ENCODE data around the gene BCL11A. TPM values are rescaled to one million over a fixed set of nuclear protein-coding genes. Genes with fewer than 3 reads are reported as not detected.

Gene BCL11A
- total RNA-seq, 1 donor from 2014 or later, result 13.4 TPM

DNA sequence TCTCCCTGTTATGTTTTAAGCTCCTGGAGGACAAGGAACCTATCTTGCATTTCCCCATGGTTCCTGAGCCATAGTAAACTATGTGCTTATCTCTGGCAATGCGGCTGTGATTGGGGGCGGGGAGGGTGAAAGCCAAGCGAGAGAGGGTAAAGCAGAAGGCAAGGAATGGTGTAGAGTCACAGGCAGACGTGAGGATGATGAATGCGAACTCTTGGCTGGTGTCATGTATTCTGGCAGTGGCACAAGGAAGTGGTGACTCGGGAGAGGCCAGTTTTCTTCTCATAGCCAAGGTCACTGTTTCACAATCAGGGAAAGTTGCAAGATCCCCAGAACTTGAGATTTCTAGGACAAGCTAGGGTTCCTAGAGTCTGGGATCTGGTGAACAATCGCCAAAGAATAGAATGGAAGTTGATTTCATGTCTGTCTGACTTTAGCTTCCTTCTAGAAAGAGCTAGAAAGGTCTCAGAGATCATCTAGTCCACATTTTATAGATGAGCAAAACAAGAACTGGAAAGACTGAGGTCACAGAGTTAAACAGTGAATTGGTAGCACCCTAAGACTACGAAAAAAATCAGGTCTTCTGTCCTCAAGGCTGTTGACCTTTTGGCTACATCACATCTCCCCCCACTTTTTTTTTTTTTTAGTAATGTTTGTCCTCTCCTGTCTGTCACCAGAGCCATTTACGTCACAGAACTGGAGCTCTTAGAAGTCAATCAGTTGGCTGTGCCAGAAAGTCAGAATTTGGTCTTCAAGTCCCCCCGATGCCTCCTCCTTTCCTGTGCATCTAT lies 137.0 kb downstream of the BCL11A start:
- Mint-ChIP-seq H3K36me3 (ENCODE audit: low read depth) (no peaks in the 10 kb centered on the region), H3K4me1 (ENCODE audit: low read depth) (peaks cover 2% of the 10 kb centered on the region), H3K27ac (ENCODE audit: unreplicated experiment) (no peak overlapping the region), H3K4me3 (ENCODE audit: unreplicated experiment) (no peak overlapping the region), H3K9me3 (ENCODE audit: low read depth) (peaks cover 12% of the 10 kb centered on the region), H3K27me3 (ENCODE audit: low read depth) (no peaks in the 10 kb centered on the region)
- no peak for DNase-seq (ENCODE audit: low spot score)
- TF ChIP-seq, protein P1, sequence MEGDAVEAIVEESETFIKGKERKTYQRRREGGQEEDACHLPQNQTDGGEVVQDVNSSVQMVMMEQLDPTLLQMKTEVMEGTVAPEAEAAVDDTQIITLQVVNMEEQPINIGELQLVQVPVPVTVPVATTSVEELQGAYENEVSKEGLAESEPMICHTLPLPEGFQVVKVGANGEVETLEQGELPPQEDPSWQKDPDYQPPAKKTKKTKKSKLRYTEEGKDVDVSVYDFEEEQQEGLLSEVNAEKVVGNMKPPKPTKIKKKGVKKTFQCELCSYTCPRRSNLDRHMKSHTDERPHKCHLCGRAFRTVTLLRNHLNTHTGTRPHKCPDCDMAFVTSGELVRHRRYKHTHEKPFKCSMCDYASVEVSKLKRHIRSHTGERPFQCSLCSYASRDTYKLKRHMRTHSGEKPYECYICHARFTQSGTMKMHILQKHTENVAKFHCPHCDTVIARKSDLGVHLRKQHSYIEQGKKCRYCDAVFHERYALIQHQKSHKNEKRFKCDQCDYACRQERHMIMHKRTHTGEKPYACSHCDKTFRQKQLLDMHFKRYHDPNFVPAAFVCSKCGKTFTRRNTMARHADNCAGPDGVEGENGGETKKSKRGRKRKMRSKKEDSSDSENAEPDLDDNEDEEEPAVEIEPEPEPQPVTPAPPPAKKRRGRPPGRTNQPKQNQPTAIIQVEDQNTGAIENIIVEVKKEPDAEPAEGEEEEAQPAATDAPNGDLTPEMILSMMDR (IDR thresholded peaks at IDR 0.05), result no peak

DNA sequence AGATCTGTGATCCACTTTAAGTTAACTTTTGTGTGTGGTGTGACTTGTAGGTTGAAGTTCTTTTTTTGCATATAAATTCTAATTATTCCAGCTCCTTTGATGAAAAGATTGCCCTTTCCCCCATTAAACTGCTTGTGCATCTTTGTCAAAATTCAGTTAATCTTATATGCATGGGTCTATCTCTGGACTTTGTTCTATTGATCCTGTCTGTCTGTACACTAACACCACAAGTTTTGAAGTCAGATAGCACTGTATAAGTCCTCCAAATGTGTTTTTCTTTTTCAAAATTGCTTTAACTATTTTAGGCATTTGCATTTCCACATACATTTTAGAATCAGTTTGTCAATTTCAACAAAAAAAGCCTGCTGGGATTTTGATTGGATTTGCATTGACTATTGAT lies 137.6 kb downstream of the BCL11A start:
- TF ChIP-seq, protein P1 (IDR thresholded peaks at IDR 0.05), result no peak
- no peak for DNase-seq (ENCODE audit: low spot score)
- H3K9me3 Mint-ChIP-seq (ENCODE audit: low read depth), result peaks cover 12% of the 10 kb centered on the region
- no peak overlapping the region for H3K27ac Mint-ChIP-seq (ENCODE audit: unreplicated experiment)
- H3K27me3 Mint-ChIP-seq (ENCODE audit: low read depth), result no peaks in the 10 kb centered on the region
- peaks cover 6% of the 10 kb centered on the region for H3K4me1 Mint-ChIP-seq (ENCODE audit: low read depth)
- H3K4me3 Mint-ChIP-seq (ENCODE audit: unreplicated experiment), result no peak overlapping the region
- no peaks in the 10 kb centered on the region for H3K36me3 Mint-ChIP-seq (ENCODE audit: low read depth)

DNA sequence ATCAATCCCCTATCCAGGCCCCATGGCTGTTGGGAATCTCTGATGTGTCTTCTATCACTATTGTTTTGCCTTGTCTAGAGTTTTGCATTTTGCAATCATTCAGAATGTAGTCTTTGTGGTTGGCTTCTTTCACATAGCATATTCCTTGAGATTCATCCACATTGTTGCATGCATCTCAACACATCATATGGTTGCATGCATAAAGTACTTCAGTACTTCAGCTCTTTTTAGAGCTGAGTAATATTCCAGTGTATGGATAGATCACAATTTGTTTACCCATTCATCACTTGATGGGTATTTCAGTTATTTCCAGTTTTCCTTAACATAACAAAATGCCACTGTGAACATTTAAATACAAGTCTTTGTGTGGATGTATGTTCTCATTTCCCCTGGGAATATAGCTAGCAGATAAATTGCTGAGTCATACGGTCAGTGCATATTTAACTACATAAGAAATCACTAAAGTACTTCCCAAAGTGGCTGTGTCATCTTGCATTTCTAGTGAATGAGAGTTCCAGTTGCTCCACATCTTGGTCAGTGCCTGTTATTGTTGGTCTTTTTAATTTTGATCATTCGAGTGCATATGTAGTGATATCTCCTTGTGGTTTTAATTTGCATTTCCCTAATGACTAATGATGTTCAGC lies 138.8 kb downstream of the BCL11A start:
- no peak for DNase-seq (ENCODE audit: low spot score)
- Mint-ChIP-seq H3K27ac (ENCODE audit: unreplicated experiment) (no peak overlapping the region), H3K36me3 (ENCODE audit: low read depth) (no peaks in the 10 kb centered on the region), H3K4me3 (ENCODE audit: unreplicated experiment) (no peak overlapping the region), H3K9me3 (ENCODE audit: low read depth) (peaks cover 12% of the 10 kb centered on the region), H3K27me3 (ENCODE audit: low read depth) (peaks cover 3% of the 10 kb centered on the region), H3K4me1 (ENCODE audit: low read depth) (peaks cover 6% of the 10 kb centered on the region)
- TF ChIP-seq, protein P1 (IDR thresholded peaks at IDR 0.05), result no peak

DNA sequence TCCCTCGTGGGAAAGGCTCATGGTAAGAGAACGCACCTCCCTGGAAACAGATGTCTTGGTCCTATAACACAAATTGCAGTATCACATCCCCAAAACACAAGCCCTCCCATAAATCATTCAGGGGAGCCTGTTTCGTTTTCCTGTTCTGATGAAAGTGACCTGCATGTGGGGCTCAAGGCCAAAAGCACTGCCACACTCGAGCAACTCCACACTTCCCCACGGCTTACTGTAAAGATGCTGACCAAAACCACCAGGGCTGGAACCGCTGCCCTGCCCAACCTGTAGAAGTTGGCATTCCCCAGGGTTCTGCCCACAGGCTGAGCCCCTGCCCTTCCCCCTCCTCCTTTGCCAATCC lies 139.7 kb downstream of the BCL11A start:
- Mint-ChIP-seq H3K4me3 (ENCODE audit: unreplicated experiment) (no peak overlapping the region), H3K27ac (ENCODE audit: unreplicated experiment) (no peak overlapping the region), H3K4me1 (ENCODE audit: low read depth) (peaks cover 6% of the 10 kb centered on the region), H3K36me3 (ENCODE audit: low read depth) (no peaks in the 10 kb centered on the region), H3K9me3 (ENCODE audit: low read depth) (peaks cover 12% of the 10 kb centered on the region), H3K27me3 (ENCODE audit: low read depth) (peaks cover 3% of the 10 kb centered on the region)
- TF ChIP-seq, protein P1 (IDR thresholded peaks at IDR 0.05), result no peak
- no peak for DNase-seq (ENCODE audit: low spot score)

DNA sequence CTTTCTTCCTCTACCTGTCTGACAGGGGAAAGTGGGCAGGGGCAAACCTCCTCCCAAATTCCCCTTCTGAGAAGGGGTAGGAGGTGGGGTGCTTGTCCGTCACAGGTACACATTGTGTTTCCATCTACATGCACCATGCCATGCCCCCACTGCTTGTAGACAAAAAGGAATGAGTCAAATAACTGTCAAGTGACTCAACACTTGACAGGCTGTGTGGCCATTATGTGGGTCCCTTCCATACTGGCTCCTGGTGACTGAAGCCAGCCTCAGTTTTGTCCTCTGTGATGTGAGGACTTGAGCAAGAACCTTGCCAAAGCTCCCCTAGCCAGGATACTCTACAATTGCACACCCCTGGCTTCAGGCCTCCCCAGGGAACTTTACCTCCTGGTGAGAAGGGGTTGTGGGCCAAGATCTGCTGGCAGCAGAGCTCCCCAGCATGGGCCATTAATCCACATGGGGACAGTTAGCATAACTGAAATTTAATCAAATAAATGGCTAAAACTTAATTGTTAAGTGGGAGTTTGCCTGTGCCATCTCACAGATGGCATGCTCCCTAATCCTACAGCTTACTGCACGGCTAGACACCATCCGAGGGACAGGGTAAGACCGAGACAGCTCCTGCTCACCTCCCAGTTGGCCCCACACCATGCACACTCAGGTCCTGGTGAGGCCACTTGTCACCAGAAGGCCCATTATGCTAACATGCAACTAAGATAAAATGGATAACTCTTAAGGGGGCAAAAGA lies 140.2 kb downstream of the BCL11A start:
- TF ChIP-seq, protein P1 (IDR thresholded peaks at IDR 0.05), result no peak
- H3K36me3 Mint-ChIP-seq (ENCODE audit: low read depth), result no peaks in the 10 kb centered on the region
- peaks cover 3% of the 10 kb centered on the region for H3K27me3 Mint-ChIP-seq (ENCODE audit: low read depth)
- H3K27ac Mint-ChIP-seq (ENCODE audit: unreplicated experiment), result no peak overlapping the region
- peaks cover 6% of the 10 kb centered on the region for H3K4me1 Mint-ChIP-seq (ENCODE audit: low read depth)
- no peak overlapping the region for H3K4me3 Mint-ChIP-seq (ENCODE audit: unreplicated experiment)
- peaks cover 12% of the 10 kb centered on the region for H3K9me3 Mint-ChIP-seq (ENCODE audit: low read depth)
- DNase-seq (ENCODE audit: low spot score), result no peak

Measured in chondrocyte (in vitro differentiated cells).